NB4 (cell line): Measurements from ENCODE around the gene IMMP2L.

ENCODE experiments used
- DNase-seq: peaks from one replicate; pipeline ENCODE4 v3.0.0; 2010; ENCODE audit warnings: low read depth
- H3K4me3 ChIP-seq: one replicate; pipeline ENCODE4 v1.5.1; 2011; ENCODE audit warnings: mild to moderate bottlenecking, low read depth, low read length, moderate library complexity
- CTCF ChIP-seq: IDR thresholded peaks from one replicate; pipeline ENCODE4 v1.5.1; 2012; ENCODE audit warnings: low read depth, low read length
- MAX ChIP-seq: IDR thresholded peaks from 2 replicates; pipeline ENCODE4 v1.6.1; 2011; ENCODE audit warnings: low read depth, low read length
- MYC ChIP-seq: IDR thresholded peaks from 2 replicates; pipeline ENCODE4 v1.6.1; 2011; ENCODE audit warnings: low read depth, low read length
- POLR2A ChIP-seq: IDR thresholded peaks from 2 replicates; pipeline ENCODE4 v1.6.1; 2011; ENCODE audit warnings: mild to moderate bottlenecking; ENCODE audit not compliant: insufficient read length; ENCODE audit errors: extremely low read depth

Gene IMMP2L

GRCh38 chr7:111190804-111191203 is 371.5 kb downstream of the IMMP2L start:
- DNase-seq = no peak
- TF ChIP-seq POLR2A = no peak
- TF ChIP-seq MAX = no peak
- TF ChIP-seq MYC = no peak
- TF ChIP-seq CTCF = no peak

GRCh38 chr7:111184987-111185386 is 377.3 kb downstream of the IMMP2L start:
- TF ChIP-seq MYC = no peak
- TF ChIP-seq CTCF = no peak
- TF ChIP-seq POLR2A = no peak
- no peak for TF ChIP-seq MAX
- no peak for DNase-seq

More at GRCh38 chr7:111190804-111191203, 371.5 kb downstream of the IMMP2L start:
- no peak overlapping the region for H3K4me3 ChIP-seq

GRCh38 chr7:111183321-111183720 is 379.0 kb downstream of the IMMP2L start:
- no peak overlapping the region for H3K4me3 ChIP-seq
- TF ChIP-seq MAX (no peak), POLR2A (no peak), CTCF (no peak), MYC (no peak)
- DNase-seq = no peak

More at GRCh38 chr7:111184987-111185386, 377.3 kb downstream of the IMMP2L start:
- H3K4me3 ChIP-seq = no peak overlapping the region

GRCh38 chr7:111180338-111180737 is 382.0 kb downstream of the IMMP2L start:
- TF ChIP-seq CTCF (no peak), MAX (no peak), POLR2A (no peak), MYC (no peak)
- H3K4me3 ChIP-seq = no peak overlapping the region
- no peak for DNase-seq

GRCh38 chr7:111175908-111176441 is 386.3 kb downstream of the IMMP2L start:
- TF ChIP-seq CTCF (no peak), MYC (no peak), POLR2A (no peak), MAX (no peak)
- no peak for DNase-seq
- H3K4me3 ChIP-seq = no peak overlapping the region

- TF ChIP-seq MYC = no peak
- no peak for TF ChIP-seq CTCF
- no peak for TF ChIP-seq POLR2A
- no peak for TF ChIP-seq MAX
- no peak overlapping the region for H3K4me3 ChIP-seq
- DNase-seq = no peak
Observed at GRCh38 chr7:111174510-111174909, 387.8 kb downstream of the IMMP2L start.
